HG02798 (cell line): ENCODE results near the gene GDAP2.
"Not testable (repeated sequence)": the region's sequence is repeated elsewhere in the genome, so short reads cannot be mapped to it uniquely, and the experiment has no call there.

ENCODE experiments used
- ATAC-seq: cut with Tn5 transposase; IDR thresholded peaks from one replicate; pipeline ENCODE4 v1.9.1; 2021; ENCODE audit warnings: mild to moderate bottlenecking; ENCODE audit not compliant: unreplicated experiment, poor library complexity

The GDAP2 gene, protein sequence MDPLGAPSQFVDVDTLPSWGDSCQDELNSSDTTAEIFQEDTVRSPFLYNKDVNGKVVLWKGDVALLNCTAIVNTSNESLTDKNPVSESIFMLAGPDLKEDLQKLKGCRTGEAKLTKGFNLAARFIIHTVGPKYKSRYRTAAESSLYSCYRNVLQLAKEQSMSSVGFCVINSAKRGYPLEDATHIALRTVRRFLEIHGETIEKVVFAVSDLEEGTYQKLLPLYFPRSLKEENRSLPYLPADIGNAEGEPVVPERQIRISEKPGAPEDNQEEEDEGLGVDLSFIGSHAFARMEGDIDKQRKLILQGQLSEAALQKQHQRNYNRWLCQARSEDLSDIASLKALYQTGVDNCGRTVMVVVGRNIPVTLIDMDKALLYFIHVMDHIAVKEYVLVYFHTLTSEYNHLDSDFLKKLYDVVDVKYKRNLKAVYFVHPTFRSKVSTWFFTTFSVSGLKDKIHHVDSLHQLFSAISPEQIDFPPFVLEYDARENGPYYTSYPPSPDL

DNA sequence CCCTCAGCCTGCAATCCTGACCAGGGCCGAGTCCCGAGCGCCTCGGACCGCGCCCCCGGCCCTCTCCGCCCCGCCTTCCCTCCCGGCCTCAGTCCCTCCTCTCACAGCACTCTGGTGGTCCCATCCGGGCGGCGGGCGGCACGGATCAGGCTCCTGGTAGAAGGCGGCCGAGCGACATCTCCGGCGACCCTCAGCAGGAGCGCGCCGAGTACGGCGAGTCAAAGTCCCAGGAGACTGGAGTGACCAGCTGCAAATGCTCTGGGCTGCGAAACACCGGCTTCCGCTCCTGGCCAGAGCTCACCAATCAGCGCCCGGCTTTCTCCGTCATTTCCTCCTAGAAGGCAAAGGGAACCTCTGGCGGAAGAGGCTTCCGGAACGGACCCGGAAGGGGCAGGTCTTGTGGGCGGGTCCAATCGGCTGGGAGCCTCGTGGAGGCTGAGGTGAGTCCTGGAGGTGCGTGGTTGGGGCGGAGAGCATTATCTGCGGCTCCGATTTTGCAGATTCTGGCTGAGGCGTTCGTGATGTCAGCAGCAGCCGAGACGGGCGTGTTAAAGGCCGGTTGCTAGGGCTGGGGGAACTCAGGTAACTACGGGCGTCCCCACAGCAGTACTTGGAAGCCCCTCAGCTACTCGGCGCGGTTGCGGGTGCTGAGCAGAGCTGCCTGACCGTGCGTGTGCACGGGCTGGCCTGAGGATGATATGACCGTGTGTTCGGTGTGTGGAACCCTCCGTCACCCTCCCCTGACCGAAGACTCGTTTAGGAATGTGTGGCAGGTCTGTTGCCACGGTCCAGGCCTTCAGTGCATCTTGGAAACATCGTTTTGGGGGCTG is at the start of gene GDAP2, which contains the start of gene WDR3:
GDAP2 (minus strand) TSS at position 279 of the 830 bp plus-strand sequence. CDS start 9,264 bp downstream, outside the sequence.
WDR3 (plus strand) TSS at position 397 of the 830 bp plus-strand sequence. CDS start 3,581 bp downstream, outside the sequence.
- ATAC-seq = peak; percentile 97

DNA sequence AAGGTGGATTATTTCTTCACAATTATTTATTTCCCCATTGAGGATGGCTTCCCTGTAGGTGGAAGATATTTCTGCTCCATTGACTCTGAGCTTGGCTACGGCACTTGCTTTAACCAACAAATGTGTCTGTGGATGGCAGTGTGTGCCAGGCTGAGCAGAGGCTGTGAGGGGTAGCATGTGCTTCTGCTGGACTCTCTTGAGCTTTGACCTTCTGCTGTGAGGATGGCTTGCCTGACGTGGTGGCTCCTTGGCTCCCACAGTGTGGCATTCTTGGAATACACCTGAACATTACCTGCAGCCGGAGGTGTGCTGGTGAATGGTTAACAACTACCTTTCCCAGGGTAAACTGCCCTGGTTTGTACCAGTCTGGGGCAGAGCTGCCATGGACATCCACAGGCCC is 47.0 kb upstream of the GDAP2 start:
- no peak for ATAC-seq

DNA sequence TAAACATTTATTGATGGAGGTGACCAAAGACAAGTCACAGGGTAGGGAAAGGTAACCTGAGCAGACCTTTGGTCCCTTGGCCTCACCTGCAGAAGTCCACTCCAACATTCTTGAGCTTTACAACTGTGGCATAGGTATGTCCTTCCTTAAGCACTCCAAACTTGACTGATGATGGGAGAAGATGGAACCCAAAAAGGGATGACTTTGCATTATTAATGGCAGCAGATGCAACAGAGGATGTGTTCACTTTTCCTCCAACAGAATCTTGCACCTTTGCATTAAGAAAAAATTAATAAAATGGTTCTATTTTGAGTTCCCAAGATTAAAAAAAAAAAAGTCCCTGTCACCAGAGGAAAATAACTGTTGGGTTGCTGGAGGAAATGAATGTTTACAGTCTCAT is 42.4 kb upstream of the GDAP2 start:
- no peak for ATAC-seq

DNA sequence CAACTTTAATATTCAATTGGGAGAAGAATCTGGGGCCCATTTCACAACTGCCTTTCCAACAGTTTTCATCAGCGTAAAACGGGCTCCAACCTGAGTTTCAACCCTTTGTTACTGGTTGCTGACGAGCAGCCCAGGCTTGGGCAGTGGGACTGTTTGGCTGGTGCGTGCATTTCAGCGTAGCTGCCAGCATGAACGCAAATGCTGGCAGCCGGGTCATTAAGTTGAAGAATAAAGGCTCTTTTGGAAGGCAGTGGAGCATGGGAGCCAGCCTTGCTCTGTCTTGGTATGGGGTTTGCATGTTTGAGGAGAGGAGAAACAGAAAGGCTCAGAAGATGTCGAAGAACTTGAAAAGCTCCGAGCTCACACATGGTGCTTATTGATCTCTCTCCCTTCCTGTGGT is 40.8 kb upstream of the GDAP2 start:
- no peak for ATAC-seq

DNA sequence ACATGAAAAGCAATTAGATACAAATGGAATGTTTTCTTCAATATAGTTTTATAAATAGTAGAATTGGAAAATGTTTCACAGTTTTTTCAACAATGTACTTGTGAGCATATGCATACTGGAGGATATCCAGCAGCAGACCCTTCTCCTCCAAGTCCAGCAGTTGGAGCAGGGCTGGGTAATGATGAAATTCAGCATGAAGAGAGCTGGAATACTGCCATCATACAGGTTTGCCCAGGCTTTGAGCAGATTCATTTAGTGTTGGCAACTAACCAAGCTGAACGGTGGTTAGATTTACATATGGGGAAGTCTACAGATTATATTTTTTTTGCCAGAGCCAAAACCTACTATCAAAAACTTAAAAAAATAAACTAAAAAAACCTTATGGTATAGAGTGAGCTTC is 38.5 kb upstream of the GDAP2 start:
- no peak for ATAC-seq

DNA sequence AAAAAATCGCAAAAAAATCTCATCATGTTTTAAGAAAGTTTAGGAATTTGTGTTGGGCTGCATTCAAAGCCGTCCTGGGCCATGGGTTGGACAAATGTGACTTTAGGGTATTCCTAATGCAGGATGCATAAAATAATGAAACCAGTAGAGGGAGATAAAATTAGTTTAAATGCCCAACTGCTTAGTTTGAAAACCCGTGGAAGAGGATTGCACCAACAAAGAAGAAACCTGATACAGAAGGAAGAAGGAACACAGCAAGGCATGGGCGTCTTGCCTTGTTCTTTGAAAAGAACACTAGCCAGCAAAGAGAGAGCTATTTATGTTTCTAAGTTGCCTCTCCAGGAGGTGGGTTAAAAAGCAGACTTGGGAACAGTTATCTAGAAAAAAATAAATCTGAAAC is 38.1 kb upstream of the GDAP2 start:
- ATAC-seq = no peak

DNA sequence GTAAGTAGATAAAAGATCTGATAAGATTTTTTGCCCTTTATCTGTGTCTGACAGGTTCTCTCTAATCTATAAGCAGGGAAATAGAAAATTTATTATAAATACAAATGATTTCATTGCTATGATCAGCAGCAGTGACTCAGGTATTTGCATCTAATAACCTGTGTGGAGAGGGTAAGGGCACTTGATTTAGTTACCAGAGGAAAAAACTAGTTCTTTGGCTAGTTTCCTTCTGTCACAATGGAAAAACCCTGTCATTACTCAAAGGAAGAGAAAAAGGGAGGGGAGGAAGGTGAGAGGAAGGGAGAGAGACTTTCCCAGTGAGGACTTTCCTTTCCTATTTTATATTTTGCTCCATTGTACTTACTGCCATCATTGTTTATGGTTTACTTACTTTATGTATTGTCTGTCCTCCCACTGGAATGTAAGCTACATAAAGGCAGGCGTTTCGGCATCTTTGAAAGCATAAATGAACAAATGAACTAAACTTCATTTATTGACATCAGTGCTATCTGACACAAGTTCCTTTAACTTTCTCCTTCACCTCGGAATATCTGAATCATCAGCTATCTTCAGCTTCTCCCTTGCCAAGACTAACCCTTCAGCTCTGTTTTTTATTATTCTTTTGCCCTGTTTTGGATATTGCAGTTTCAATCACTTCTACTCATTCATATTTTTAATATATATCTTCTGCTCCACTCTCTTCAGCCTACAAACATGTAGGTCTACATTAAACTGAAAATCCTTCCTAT is 35.0 kb upstream of the GDAP2 start:
- no peak for ATAC-seq

DNA sequence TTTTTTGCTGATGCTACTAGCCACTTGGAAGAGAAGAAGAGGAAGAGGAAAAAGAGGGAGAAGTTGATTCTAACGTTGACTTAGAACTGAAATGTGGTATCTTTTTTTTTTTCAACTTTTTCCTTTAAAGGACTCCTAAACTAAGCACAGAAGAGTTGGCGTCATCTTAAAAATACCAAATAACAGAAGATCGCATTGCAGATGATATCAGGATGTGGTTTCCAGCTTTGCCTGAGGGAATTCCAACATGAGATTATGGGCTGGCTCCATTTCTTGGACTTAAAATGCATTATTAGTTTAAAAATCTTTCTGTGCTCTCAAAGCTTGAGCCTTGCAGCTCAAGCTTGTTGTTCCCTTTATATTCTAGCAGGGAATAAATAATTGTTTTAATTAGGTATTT is 29.9 kb upstream of the GDAP2 start:
- ATAC-seq = no peak

DNA sequence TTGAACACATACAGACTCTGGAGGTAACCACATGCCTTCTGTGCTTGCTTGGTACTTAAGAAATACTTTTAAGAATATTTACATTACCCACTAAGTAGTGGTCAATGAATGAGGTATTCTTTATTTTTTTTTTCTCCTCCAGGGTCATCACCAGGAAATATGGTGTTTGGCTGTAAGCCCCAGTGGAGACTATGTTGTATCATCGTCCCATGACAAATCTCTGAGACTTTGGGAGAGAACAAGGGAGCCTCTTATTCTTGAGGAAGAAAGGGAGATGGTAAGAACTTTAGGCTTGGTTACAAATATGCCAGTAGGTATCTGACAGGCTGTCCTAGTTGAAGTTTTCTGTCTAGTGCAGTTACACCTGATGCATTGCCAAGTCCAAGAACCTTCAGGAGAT is 23.0 kb upstream of the GDAP2 start:
- ATAC-seq = no peak

DNA sequence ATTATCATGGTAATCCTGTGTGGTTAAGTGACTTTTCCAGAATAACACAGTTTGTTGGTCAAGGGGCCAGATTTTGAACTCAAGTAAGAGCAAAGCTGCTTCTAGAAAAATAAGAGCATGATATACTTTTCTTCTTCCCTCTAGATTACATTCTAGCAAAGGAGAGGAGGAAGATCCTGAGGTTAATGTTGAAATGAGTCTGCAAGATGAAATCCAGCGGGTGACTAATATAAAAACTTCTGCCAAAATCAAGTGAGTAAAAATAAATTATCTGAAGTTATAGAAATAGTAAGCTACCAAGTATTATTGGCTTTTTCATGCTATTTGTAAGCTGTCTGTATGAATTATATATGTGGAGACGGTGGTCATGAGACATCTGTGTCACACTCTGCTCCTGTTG is 12.9 kb upstream of the GDAP2 start:
- ATAC-seq = no peak

DNA sequence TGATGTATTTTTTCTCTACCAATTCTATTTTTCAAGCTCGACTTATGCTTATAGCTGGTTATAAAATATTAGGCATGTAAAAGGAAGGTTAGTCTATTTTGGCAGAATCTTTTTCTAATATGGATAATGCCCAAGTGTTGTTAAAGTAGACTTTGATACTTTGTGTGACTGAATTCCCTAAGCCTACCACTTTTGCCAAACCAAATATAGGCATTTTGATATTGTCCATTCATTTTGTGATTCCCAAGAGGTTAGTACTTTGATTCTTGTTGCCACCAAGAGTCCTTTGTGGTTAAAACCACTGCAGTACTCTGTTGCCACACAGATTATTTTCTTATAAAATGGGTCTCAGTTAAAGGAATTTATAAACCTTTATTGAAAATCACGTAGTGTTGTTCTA is 4.3 kb upstream of the GDAP2 start:
- ATAC-seq = no peak

DNA sequence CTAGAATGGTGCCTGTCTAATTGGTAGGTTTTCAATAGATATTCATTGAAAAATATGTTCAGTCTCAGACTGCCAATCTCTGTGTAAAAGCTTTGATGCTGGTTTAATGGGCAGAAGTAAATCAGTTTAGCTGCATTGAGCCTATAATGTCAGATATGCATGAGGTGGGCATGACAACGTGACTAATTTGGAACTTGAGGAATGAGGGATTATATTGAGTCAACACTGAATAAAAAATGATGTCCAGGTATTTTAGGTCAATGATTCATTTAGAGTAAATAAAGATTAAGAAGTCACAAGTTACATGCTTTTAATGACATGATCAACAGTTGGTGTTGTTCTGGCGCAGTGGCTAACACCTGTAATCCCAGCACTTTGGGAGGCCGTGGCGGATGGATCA is 3.2 kb upstream of the GDAP2 start:
- ATAC-seq = no peak

DNA sequence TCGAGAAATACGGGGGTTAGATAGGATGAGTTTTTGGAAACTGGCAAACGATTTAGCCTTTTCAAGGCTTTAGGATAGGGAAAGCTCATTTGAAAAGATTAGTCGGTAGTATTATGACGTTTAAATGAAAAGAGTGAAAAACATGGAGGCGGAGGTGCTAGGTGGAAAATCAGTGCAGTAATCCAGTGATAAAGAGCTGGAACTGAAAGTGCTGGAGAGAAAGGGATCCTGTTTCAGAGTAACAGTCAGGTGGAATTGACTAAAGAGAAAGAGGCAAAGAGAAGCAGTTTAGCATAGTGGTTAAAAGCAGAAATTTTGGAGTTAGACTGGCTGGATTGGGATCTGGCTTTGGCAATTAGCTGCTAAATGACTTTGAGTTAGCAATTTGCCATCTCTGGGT is 1.1 kb upstream of the GDAP2 start:
- ATAC-seq = no peak

DNA sequence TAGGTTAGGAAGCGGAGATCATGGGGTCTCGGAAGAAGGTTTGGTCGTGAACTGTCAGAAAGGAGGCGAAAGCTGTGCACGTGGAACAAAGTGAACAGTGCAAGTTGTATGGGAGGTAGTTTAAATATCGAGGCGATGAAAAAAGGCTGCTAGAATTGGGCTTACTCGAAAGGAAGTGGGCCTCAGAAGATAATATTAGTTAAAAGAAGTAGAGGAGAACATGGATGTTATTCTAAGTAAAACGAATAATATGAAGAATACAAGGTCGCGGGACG is 689 bp upstream of the GDAP2 start:
- ATAC-seq = no peak

DNA sequence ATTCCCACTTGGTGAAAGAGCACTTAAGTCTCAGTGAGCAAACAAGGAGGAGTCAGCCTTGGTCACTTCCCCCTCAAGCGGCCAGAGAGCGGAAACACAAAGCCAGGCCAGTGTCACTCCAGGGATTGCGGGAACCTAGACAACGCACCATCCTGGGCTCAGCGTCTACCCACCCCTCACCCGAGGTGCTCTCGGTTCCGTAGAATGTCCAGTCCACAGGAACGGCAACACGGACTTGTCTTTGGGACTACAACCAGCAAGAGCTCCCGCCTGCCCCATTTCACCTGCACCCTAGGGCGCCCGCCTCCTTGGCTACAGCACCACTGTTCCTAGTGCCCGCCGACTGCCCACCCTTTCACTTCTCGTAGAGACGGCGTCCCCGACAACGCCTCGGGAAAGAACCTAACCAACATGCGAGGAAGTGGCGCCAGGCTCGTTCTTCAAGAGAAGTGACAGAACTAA is 509 bp downstream of the GDAP2 start:
- peak; percentile 40 for ATAC-seq

DNA sequence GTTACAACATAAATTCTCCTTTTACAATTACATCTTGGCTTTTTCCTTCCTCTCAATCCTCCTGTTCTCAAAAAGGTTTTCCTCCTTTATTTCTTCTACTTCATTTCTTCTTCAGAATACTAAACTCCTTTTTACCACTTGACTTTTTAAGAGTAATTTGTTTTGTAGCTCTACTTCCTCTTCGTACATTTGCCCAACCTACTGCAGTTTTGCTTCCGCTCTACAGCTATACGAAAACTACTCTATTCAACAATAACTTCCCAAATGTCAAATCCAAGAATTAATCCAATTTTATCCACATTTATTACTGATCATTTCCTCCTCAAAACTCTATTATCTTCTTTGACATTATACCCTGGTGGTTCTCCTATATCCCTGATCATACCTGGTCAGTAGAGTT is 3.4 kb downstream of the GDAP2 start:
- no peak for ATAC-seq

DNA sequence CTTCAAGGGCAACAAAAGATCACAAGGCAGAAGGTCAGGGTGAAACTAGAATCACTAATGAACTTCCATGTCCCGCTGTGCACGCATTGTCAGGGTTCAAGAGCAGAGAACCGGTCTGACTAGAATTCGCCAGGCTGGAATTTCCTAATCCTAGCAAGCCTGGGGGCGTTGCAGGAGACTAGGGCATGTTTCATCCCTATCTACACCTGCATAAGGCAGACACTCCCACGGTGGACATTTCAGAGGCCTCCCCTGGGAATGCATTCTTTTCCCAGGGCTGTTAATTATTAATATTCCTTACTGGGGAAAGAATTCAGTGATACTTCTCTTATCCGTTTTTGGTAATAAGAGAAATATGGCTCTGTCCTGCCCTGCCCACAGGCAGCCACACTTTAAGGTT is 6.7 kb downstream of the GDAP2 start:
- ATAC-seq = not testable (repeated sequence)

DNA sequence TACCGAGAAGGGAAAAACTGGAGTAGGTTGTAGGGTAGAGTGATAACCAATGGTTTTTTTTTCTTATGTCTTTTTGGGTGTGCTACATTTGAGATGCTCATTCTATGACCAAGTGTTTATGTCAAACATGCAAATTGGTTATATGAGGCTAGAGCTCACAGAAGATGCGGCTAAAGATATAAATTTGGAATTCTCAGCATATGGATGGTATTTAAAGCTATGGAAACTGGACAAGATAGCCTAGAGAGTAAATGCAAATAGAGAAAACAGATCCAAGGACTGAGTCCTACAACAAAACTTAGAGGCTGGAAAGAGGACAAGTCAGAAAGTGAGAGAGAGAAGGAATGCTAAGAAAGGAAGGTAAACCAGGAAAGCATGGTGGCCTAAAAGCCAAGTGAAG is 7.4 kb downstream of the GDAP2 start:
- ATAC-seq = no peak

DNA sequence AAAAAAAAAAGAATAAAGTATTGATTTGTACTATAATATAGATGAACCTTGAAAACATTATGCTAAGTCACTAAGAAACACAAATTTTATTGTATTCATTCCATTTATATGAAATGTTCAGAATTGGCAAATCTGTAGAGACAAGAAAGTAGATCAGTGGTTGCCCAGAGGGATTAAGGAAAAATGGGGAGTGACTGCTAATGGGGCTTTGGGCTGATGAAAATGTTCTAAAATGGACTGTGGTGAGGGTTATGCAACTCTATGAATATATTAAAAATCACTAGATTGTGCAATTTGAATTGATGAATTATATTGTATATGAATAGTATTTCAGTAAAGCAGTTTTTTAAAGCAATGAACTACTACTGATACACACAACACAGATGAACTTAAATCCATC is 10.0 kb downstream of the GDAP2 start:
- ATAC-seq = no peak

DNA sequence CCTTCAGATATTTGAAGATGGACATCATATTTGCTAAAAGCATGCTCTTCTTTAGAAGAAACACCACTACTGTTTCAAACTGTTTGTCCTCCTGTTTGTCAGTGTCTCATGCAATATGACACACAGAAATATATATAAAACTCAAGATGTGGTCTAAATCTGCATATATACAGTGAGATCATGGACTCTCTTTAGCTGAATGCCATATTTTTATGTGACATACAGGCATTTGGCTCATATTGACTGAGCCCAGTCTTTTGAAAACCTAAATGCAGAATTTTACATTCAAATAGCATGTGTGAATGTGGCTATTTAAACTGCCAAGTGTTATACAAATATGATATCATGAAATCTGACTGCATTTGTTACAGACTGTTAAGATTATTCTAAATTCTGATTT is 18.4 kb downstream of the GDAP2 start:
- no peak for ATAC-seq

DNA sequence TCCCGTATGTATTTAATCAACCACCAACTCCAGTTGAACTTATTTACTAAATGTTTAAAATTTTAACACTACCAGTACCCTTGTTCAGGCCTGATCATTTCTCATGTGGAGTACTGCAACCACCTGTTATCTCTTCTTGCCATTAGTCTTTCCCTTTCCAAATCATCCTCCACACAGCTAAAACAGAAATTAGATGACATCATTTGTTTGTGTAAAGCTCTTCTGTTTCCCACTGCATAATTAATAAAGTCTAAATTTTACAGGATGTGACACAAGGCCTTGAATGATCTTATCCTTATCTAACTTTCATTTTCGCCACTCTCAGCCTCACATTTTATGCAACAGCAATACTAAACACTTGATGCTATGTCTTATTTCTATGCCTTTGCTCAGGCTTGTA is 24.4 kb downstream of the GDAP2 start:
- no peak for ATAC-seq
